GM12801 (cell line): ENCODE results near the gene RFX8.

ENCODE experiments used
- TF ChIP-seq, protein P1 (sequence below): IDR thresholded peaks from one replicate; pipeline ENCODE4 v1.5.1; 2011; ENCODE audit warnings: control low read depth; ENCODE audit not compliant: insufficient read length; ENCODE audit errors: extremely low read depth

Gene RFX8

DNA sequence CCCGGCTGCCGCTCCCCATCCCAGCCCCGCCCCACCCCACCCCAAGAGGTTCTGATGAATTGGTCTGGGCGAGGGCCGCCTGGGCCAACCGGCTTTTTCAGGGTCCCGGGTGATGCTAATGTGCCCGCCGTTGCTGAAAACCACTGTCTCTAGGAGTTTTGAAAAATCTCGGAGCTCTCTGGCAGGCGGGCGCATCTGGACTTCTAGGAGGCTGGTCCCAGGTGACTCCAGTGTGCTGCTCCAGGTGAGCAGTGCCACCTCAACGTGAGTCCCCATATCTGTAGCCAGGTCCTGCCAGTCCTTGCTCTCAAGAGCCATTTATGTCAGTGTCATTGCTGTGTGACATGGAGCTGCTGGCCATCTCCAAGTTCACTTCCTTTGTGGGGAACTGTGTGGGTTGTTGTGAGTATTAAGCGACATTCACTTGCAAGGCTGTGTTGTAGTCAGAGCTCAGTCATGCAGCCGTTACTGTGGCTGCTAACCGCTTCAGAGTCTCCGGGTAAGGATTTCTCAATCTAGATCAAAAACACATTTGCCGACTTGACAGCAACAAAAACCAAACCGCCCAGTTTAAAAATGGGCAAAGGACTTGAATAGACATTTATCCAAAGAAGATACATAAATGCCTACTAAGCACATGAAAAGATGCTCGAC, at the start of gene RFX8:
TSS of gene RFX8 (minus strand) at position 382 of the 654 bp plus-strand sequence. CDS start 8,264 bp downstream, outside the sequence.
- TF ChIP-seq, protein P1, sequence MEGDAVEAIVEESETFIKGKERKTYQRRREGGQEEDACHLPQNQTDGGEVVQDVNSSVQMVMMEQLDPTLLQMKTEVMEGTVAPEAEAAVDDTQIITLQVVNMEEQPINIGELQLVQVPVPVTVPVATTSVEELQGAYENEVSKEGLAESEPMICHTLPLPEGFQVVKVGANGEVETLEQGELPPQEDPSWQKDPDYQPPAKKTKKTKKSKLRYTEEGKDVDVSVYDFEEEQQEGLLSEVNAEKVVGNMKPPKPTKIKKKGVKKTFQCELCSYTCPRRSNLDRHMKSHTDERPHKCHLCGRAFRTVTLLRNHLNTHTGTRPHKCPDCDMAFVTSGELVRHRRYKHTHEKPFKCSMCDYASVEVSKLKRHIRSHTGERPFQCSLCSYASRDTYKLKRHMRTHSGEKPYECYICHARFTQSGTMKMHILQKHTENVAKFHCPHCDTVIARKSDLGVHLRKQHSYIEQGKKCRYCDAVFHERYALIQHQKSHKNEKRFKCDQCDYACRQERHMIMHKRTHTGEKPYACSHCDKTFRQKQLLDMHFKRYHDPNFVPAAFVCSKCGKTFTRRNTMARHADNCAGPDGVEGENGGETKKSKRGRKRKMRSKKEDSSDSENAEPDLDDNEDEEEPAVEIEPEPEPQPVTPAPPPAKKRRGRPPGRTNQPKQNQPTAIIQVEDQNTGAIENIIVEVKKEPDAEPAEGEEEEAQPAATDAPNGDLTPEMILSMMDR = no peak

DNA sequence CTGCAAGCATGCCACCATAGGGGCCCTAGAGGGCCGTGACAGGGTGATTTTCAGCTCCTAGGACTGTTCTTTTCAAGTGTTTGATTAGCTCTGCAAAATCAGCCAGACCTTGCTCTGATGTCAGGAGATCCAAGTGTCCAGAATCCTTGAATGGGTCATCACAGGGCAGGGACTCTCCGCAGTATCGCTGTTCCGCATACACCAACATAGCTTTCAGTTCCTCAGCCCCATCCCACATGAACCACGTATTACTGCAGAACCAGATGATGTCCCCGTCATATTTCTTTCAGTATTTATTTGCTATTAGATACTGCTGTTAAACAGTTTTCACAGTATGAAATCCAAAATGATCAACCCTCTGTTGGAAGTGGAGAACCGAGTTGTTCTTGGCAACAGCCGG, 46.6 kb upstream of the RFX8 start:
- TF ChIP-seq, protein P1 = no peak

DNA sequence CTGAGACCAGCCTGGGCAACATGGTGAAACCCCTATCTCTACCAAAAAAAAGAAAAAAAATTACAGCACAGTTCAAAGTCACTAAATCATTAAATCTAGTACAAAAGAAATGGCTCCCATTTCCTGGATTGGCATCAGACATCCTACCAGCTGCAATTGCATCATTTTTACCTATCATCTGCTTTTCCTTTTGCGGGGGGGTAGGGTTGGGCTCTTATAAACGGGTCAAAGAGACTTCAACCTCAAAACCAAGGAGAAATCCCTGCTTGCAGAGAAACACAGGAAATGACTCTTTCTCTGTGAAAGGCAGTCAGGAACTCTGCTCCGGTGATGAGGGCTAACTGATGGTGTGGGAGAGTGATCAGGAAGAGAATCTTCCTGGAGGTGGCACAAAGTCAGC, 45.3 kb upstream of the RFX8 start:
- TF ChIP-seq, protein P1 = no peak

DNA sequence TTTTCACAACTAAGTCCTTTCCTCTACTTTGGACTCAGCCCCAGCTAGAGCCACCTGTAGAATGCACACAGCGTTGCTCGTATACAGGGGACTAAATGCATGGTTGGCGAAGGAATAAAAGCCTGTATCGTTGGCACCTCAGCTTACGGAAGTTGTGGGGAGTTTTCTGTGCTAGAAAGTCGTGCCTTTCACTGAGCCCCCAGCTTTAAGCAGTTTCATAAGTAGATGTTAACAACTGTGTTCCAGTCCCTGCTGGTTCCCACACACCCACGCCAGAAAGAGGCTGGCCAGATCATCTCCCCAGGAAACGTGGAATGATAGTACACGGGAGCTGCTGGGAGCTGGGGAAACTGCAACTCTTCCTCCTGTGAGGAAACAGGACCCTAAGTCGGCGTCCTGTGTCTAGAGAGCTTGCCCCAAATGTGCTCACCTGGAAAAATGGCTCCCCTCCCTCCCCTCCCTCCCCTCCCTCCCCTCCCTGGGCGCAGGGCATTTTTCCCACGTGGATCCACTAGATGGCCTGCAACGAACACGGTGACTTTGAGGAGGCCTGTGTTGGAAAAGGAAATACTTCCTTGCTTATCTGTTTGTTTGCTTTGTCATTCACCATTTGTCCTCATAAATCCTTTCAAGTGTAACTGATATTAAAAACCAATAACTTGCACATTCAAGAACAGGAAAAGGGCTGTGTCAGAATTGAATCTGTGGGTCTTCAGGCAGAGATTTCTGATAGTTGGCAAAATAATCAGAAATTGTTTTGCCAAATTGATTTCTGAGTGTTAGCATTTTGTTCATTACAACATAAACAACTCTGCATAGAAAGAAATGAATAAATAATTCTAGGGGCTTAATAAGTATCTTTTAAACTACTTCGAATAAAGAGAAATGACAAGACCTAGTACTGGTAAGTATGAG, 43.9 kb upstream of the RFX8 start:
- TF ChIP-seq, protein P1 = no peak

DNA sequence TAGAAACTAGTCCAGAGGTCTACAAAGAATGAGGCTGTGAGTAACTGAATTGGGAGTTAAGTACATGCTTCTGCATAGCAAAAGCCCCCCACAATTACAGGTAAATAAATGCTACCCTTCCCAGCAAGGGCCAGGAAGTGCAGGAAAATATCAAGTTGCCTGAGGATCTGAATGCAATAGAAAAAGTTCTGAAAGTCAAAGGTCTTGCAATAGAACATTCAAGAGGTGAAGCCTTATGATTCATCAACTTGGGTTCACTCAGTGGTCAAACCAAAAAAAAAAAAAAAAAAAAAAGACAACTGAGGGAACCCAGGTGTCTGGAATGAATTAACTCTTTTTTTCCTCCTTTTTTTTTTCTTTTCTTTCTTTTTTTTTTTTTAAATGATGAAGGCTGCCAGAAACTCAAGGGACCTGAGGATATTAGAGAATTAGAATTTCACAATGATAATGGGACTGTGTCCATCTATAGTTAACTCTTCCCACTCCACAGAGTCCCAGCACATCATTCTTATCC, 42.9 kb upstream of the RFX8 start:
- TF ChIP-seq, protein P1 = no peak

DNA sequence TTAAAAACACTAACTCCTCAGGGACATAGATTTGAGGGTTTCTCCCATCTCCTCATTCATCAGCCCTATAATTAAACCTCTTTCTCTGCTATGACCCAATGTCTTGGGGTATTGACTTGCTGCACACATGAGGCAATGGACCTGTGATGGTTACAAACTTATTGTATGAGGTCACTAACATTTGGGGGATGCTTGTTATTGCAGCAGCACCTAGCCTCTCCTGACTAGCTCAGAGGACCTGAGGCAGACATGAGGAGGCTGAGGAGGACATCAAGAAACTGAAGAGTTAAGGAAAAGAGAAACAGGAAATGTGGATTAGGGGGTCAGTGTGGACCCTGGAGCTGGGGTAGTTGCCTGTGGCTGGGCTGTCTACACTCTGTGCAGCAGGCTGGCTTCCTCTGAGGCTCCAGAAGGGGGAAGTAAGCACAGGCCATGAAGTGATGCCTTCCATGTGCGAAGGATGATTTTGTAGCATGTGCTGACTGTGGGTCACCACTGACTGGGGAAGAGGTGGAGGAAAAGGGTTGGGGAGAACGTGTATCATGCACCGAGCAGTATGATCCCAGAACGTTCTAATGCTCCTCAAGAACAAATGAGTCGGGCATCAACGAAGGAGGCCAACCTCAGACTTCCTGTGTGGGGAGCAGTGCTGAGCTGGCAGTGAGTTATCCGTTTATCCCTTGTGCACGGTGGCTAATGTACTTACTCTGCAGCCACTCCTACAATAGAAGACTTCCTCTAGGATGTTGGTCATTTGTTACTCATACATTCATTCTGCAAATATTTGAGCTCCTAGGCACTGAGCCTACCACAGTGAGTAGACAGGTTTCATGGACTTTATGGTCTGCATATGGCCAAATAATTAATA, 42.1 kb upstream of the RFX8 start:
- TF ChIP-seq, protein P1 = no peak
